IPS-18a (cell line): ENCODE measurements around the gene PSMB5.

Experiments
- H3K27ac ChIP-seq: one replicate; pipeline ENCODE4 v1.5.1; 2013; ENCODE audit warnings: low read length
- H3K27me3 ChIP-seq: one replicate; pipeline ENCODE4 v1.6.1; 2013; ENCODE audit warnings: mild to moderate bottlenecking, low read length; ENCODE audit not compliant: control insufficient read depth, insufficient read depth
- H3K36me3 ChIP-seq: one replicate; pipeline ENCODE4 v1.6.1; 2013; ENCODE audit warnings: low read depth, low read length; ENCODE audit not compliant: control insufficient read depth
- H3K4me1 ChIP-seq: one replicate; pipeline ENCODE4 v1.6.1; 2013; ENCODE audit warnings: low read depth, low read length; ENCODE audit not compliant: control insufficient read depth
- H3K4me3 ChIP-seq: one replicate; pipeline ENCODE4 v1.5.1; 2013; ENCODE audit warnings: low read length
- H3K9ac ChIP-seq: one replicate; pipeline ENCODE4 v1.6.1; 2013; ENCODE audit warnings: mild to moderate bottlenecking, low read length, moderate library complexity
- H3K9me3 ChIP-seq: one replicate; pipeline ENCODE4 v1.6.1; 2013; ENCODE audit warnings: low read depth, low read length; ENCODE audit not compliant: control insufficient read depth

PSMB5 gene

DNA sequence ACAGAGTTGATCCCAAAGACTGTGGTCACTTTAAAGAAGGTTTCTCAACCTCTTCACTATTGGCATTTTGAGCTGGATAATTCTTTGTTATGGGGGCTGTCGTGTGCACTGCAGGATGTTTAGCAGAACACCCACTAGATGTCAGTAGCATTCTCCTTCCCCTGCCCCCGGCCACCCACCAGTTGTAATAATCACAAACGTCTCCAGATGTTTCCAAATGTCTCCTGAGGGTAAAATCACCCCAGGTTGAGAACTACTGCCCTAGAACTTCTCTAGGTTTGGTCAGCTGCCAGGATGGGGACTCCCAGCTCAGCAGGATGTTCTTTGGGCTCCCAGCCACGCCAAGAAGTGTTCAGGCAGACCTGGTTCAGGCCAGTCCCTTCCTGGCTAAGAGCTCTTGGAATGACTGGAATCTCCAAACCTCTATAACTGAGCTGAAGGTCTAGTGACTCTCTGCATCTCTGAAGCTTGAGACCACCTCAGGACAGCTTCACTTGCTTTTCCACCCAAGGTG lies 39.9 kb downstream of the PSMB5 start:
- H3K4me3 ChIP-seq, result no peak overlapping the region
- no peak overlapping the region for H3K9ac ChIP-seq
- H3K36me3 ChIP-seq, result no peaks in the 10 kb centered on the region
- H3K4me1 ChIP-seq, result peaks cover 4% of the 10 kb centered on the region
- no peaks in the 10 kb centered on the region for H3K27me3 ChIP-seq
- no peaks in the 10 kb centered on the region for H3K9me3 ChIP-seq
- H3K27ac ChIP-seq, result no peak overlapping the region

DNA sequence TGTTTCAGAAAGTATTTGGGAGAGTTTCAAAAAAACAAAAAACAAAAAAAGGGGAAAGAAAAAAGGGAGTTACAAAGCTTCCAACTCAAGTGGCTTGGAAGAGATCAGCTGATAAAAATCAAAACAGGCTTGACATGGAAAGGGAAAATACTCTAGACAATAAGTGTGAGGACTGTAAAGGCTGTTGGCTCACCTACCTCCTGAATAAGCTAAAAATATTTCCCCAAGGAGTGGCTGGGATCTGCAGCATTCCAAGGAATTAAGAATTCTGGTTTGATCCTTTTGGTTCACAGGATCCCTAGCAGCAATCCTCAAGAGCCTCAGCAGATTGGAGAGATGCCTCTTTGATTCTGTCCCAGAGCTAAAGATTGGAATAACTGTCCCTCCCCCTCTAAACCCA lies 41.2 kb downstream of the PSMB5 start:
- H3K9me3 ChIP-seq, result no peaks in the 10 kb centered on the region
- no peaks in the 10 kb centered on the region for H3K27me3 ChIP-seq
- H3K9ac ChIP-seq, result no peak overlapping the region
- H3K4me1 ChIP-seq, result peaks cover 4% of the 10 kb centered on the region
- no peak overlapping the region for H3K4me3 ChIP-seq
- no peaks in the 10 kb centered on the region for H3K36me3 ChIP-seq
- H3K27ac ChIP-seq, result no peak overlapping the region

DNA sequence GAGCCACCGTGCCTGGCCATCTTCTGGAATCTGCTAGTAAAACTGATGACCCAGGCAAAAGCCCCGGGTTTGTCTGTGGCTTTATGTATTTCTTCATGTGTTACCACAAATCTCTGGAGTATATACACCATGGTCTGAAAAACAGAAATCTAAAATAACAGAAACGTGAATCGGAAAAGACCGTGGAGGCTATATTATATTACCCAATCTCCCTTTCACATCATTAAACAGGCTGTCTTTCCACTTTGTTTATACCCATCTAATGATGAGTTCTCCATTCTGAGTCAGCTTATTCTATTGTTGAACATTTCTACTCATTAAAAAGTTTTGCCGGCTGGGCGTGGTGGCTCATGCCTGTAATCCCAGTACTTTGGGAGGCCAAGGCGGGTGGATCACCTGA lies 42.8 kb downstream of the PSMB5 start:
- H3K4me1 ChIP-seq, result peaks cover 4% of the 10 kb centered on the region
- no peaks in the 10 kb centered on the region for H3K9me3 ChIP-seq
- no peak overlapping the region for H3K9ac ChIP-seq
- H3K4me3 ChIP-seq, result no peak overlapping the region
- H3K27ac ChIP-seq, result no peak overlapping the region
- H3K27me3 ChIP-seq, result no peaks in the 10 kb centered on the region
- no peaks in the 10 kb centered on the region for H3K36me3 ChIP-seq

DNA sequence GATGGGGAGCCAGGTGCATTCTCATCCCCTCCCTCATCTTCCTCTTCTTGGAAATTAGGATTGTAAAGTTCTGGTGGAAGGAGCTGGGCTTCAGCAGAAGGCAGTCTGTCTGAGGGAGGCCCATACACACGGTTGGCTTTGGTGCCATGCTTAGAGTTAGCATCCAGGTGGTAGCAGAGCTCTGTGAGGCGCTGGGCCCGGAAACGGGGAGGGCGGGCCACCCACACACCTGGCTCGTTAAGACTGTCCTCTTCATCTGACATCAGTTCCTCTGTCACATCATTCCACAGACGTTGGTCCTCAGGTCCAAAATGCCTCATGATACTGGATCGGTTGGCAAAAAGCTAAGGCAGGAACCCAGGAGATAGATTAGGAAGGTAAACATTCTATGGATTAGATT lies 47.4 kb downstream of the PSMB5 start:
- no peaks in the 10 kb centered on the region for H3K27me3 ChIP-seq
- H3K4me3 ChIP-seq, result no peak overlapping the region
- H3K27ac ChIP-seq, result no peak overlapping the region
- H3K36me3 ChIP-seq, result no peaks in the 10 kb centered on the region
- H3K4me1 ChIP-seq, result no peaks in the 10 kb centered on the region
- no peaks in the 10 kb centered on the region for H3K9me3 ChIP-seq
- no peak overlapping the region for H3K9ac ChIP-seq

DNA sequence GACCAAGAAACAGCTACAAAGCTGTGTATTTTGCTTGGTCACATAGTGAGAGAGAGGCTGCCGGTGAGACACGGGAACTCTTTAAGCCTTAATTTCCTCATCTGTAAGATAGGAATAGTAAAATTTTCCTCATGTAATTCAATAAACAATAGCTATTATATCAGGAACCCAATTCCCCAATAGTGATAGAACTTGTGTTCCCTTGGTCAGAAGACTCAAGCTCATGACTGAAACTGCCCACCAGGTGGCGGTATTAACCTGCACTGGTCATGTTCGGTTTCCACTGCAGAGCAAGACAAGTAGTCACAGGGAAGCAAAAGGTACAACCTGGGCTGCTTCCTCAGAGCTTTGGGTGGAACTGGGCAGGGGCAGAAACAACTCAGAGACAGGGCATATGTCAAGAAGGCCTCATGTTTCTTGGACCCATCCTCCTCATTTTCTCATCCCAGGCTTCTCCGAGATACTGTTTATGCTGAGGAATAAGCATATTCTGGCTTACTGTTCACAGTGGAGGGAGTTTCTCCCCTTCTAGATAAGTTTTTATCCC lies 48.1 kb downstream of the PSMB5 start:
- H3K9me3 ChIP-seq, result no peaks in the 10 kb centered on the region
- no peak overlapping the region for H3K4me3 ChIP-seq
- no peak overlapping the region for H3K27ac ChIP-seq
- no peaks in the 10 kb centered on the region for H3K27me3 ChIP-seq
- H3K4me1 ChIP-seq, result no peaks in the 10 kb centered on the region
- H3K36me3 ChIP-seq, result no peaks in the 10 kb centered on the region
- no peak overlapping the region for H3K9ac ChIP-seq

DNA sequence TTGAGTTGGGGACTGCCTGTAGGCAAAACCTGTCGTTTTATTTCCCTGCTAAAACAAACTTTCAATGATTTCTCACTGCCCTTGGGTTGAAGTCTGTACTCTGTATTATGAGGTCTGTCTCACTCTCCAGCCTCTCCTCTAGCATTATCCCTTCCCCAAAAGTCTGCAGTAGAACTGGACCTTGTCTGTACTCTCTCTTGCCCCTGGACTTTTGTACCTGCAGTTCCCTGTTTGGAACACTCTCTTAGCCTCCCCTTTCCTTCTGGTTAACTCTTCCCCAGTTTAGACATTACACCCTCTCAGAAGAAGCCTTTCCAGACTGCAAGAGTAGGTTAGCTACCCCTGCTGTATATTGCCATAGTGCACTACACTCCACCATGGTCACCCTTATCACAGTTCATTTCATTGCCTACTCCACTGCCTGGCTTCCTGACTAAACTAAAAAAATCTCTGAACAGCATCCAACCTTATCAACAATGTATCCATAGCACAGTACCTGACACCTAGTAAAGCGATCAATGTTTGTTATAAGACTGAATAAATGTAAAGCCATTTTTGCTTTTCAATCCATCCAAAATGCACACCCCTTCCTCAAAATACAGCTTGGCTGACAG lies 48.7 kb downstream of the PSMB5 start:
- H3K27ac ChIP-seq, result no peak overlapping the region

DNA sequence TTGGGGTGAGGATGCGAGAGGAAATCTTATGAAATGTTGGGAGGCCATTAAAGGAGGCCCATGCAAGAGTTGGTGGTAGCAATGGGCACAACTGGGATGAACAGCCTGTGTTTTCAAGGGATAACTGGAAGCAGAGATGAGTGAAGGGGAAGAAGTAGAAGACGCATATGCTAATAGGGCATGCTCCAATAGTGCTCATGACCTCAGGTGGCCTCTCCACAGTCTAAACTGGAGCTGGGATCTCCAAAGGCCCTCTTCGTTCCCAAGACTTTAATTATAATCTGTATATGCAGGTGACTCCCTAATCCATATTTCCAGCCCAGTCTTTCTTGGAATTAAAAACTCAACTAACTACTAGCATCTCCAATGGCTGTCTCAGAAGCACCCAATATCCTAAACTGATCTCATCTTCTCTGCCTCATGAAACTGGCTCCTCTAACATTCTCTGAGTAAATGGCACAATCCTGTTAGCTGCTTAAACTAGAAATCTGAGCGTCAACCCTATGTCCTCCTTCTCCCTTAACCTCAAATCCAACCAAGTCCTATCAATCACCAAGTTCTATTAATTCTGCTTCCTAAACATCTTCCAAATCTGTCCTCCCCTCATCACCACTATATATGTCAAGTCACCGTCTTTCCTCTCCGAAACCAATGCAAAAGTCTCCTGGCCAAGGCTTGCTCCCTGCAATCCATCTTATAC lies 49.6 kb downstream of the PSMB5 start:
- Histone ChIP-seq H3K9ac (no peak overlapping the region), H3K36me3 (no peaks in the 10 kb centered on the region)

More for the DNA sequence above, 48.7 kb downstream of the PSMB5 start:
- no peaks in the 10 kb centered on the region for H3K9me3 ChIP-seq
- no peak overlapping the region for H3K4me3 ChIP-seq
- H3K27me3 ChIP-seq, result peaks cover 3% of the 10 kb centered on the region
- H3K4me1 ChIP-seq, result no peaks in the 10 kb centered on the region
- H3K9ac ChIP-seq, result no peak overlapping the region
- no peaks in the 10 kb centered on the region for H3K36me3 ChIP-seq

DNA sequence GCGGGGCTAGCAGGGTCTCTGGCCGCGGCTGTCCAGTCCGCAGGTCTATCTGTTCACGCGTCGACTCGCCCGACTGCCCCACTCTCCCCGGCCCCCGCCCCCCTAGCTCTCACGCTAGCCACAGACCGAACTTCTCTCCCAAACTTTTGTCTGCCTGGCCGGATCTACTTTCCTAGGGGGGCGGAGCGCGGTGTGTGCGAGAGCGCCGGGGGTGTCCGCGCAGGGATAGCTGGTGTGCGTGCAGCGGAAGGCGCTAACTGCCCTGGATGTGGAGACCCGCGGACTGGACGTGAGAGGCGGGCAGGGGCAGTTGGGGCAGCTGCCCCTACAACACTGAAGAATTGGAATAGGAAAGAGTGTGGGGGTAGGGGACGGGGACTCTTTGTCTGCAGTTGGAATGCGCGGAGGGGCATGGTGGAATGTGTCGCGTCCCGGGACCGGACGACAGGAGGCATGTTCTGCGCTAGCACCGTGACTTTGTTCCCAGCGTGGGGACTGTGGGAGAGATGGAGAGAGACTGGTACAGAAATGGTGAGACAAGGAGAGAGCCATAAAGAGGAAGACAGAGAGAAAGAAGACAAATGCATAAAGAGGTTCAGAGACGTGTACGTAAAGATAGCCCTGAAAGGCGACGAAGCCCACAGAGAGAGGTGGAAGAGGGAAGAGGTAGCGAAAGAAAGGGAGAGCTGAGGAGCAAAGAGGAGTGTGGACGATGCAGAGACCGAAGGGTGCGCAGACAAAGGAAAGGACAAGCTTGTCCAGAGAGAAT lies 52.0 kb downstream of the PSMB5 start, which contains the start of gene AJUBA:
Gene AJUBA, minus strand, starts transcription at position 75 of the 769 bp plus-strand sequence. CDS start 285 bp downstream, outside the sequence.
- Histone ChIP-seq H3K4me1 (peaks cover 26% of the 10 kb centered on the region), H3K9me3 (no peaks in the 10 kb centered on the region), H3K4me3 (peak within 1 kb of the TSS; percentile 75), H3K36me3 (peaks cover 12% of the 10 kb centered on the region), H3K27ac (no peak within 1 kb of the TSS), H3K9ac (peak within 1 kb of the TSS; percentile 71), H3K27me3 (peaks cover 4% of the 10 kb centered on the region)

More for the DNA sequence above, 49.6 kb downstream of the PSMB5 start:
- Histone ChIP-seq H3K9me3 (no peaks in the 10 kb centered on the region), H3K4me3 (no peak overlapping the region), H3K27ac (no peak overlapping the region), H3K4me1 (peaks cover 3% of the 10 kb centered on the region), H3K27me3 (peaks cover 4% of the 10 kb centered on the region)

DNA sequence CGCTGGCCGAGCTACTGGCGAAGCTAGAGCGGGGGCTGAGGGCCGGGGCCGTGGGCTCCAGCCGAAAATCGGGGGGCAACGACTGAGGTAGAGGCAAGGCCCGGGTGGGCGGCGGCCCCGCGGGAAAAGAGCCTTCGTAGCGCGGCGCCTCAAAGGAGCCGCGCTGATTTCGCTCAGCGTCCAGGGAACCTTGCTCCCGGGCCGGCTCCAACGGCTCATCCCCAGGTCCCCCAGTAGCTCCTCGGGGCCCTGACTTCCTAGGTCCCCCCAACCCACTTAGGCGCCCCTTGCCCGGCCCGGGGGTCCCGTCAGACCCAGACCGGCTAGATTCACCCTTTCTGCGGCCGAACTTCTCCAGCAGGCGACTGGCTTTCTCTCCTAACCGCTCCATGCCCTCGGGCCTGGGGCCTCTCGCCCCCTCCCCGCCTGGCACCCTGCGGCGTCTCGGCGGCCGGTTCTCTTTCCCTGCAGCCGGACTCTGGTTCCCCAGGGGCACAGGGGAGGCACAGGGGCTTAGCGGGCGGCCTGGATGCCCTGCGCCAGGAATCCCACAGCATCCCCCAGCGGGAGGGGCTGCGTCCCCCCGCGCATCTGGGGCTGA lies 52.7 kb downstream of the PSMB5 start:
- H3K9ac ChIP-seq, result peak overlapping the region; percentile 71
- H3K27ac ChIP-seq, result no peak overlapping the region
- H3K27me3 ChIP-seq, result peaks cover 4% of the 10 kb centered on the region
- H3K4me3 ChIP-seq, result peak overlapping the region; percentile 75
- peaks cover 16% of the 10 kb centered on the region for H3K36me3 ChIP-seq
- peaks cover 33% of the 10 kb centered on the region for H3K4me1 ChIP-seq
- no peaks in the 10 kb centered on the region for H3K9me3 ChIP-seq

DNA sequence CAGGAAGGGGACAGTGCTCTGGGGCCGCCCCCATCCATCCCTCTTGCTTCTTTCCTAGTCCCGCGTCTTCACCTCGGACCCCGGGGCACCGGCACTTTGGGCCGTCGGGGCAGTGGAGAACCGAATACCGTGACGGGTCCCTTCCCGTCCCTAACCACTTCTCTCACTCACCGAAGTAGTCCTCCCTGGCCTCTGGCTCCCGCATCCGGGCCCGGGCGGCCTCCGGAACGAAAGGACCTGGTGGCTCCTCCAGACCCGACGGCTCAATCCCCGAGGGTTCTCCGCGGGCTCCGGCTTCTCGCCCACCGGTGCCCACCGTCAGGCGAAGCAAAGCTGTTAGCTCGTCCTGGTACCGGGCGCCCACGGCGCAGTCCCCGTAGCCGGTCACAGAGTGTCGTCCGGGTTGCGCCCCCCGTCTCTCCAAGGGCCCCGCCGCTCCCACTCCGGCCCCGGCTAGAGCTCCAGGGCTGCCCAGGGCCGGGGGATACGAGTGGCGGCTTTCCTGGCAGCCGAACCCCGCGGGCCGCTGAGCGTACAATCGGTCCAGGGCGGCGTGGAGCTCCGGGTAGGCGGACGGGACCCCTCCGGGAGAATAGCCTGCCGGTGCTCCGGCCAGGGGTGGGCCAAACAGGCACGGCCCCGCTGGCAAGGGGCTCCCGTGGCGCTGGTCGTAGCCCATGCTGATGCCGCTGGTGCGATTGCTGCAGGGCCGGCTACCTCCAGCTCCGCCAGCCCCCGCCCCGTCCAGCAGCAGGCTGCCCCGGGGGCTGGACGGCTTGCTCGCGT lies 53.4 kb downstream of the PSMB5 start:
- Histone ChIP-seq H3K36me3 (peaks cover 22% of the 10 kb centered on the region), H3K4me1 (peaks cover 39% of the 10 kb centered on the region), H3K4me3 (peak overlapping the region; percentile 75), H3K27me3 (peaks cover 4% of the 10 kb centered on the region), H3K9ac (peak overlapping the region; percentile 71), H3K9me3 (no peaks in the 10 kb centered on the region), H3K27ac (no peak overlapping the region)
